GM21528 (cell line): ENCODE data around the gene TSR3.

ENCODE experiments used
- ATAC-seq: cut with Tn5 transposase; IDR thresholded peaks from one replicate; pipeline ENCODE4 v1.9.1; 2021; ENCODE audit warnings: mild to moderate bottlenecking, moderate library complexity; ENCODE audit not compliant: unreplicated experiment, low FRiP score

Gene TSR3

DNA sequence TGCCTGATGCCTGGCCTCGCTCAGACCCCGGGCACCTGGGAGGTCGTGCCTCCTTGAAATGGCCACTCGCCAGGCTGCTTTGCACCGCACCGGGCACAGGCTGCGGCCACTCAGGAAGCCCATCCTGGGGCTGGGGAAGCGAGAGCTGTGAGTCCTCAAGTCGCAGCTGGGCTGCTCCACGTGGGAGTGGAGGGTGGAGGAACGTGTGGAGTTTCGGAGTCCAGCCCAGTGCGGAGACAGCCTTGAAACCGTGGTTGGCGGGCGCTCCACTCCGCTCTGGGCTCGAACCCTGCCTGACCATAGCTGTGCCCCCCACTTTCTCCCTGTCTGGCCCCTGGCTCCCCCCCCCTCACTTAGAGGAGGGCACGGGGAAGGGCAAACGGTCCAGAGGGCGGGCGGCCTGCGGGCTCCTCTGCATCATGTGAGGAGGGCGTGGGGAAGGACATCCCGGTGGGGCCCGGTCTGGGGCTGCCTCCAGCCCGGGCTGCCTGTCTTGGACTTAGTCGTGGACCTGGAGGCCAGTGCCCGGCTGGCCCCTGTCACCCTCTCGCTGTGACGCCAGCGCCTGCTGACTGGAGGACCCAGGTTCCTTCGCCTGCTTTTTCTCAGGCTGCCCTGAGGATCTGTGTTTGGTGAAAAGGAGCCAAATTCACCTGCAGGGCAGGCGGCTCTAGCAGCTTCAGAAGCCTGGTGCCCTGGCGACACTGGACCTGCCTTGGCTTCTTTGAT, 39.8 kb downstream of the TSR3 start:
- no peak for ATAC-seq

DNA sequence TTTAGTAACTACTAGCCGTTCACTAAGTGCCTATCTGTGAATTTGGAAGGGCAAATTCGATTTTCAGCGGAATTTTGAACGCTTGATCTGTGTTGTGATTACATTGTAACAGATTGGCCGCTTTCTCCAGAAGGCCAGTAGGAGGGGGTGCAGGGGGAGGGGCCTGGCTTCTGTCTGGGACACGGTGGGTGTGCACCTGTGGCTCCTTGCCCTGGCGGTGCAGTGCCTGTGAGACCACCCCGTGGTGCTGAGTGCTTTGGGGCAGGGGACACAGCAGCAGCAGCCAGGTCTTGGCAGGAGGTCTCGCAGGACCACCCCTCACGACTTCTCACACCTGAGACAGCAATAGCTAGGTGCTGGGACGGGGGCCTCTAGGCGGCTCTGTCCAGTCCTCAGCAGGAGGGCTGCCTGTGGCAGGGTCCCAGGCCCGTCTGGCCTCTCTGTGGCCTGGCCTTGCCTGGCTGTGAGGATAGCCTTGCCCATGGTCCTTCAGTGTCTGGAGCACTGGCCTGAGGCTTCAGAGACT, 40.4 kb downstream of the TSR3 start:
- ATAC-seq = no peak

DNA sequence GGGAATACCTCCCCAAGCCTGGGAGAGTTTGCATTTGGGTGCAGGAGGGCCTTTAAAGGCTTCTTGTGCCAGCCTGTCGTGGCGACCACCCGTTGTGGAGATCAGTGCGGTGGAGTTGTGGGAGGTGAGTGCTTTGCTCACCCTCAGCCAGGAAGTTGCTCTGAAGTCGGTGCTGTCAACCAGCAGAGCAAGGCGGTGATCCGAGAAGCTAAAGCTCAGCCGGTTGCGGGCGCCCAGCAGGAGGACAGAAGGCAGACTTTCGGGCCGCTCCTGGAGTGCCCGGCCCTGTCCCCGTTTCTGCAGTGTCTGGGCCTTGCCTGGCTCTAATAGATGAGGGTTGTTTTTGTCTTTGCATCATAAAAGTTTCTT, 40.9 kb downstream of the TSR3 start:
- ATAC-seq = no peak

DNA sequence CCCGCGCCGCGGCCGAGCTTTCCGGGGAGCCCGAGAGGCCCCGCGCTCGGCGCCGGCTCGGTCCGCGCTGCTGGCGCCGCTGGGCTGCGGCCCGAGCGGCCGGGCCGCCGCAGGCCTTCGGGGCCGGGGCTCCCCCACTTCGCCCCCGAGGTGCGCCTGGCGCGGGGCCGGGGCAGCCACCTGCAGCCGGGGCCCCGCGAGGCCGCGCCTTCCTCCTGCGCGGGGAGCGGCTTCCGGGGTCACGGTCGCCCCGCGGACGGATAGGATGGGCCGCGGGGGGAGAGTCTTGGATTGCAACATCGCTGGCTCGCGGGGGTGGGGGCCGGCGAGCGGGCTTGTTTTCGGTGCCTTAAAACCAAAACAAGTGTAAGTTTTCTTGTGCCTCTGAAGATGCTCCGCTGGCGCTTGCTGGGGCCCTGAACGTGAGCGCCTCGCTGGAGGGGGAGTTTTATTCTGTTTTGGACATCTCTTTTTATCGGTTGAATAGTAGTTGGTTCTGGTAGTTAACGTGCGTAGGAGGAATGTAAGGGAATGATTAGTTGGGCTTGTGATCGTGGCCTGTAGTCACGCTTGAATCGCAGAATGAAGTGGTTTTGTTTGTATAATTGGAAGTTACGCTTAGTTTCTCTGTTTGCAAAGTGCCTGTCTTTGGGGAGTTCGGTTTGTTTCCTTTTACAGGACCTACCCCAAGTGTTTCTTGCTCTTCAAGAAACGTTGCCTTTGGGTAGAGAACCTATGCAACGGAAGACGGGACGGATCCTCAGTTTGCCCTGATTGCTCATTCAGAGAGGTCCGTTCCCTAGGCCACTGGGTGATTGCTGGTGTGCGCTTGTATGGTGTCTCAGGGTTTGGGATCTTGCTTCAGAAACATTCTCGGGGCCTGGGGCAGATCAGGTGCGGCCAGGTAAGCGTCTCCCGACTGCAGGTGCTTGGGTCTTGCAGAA, 41.5 kb downstream of the TSR3 start:
- peak; percentile 10 for ATAC-seq

DNA sequence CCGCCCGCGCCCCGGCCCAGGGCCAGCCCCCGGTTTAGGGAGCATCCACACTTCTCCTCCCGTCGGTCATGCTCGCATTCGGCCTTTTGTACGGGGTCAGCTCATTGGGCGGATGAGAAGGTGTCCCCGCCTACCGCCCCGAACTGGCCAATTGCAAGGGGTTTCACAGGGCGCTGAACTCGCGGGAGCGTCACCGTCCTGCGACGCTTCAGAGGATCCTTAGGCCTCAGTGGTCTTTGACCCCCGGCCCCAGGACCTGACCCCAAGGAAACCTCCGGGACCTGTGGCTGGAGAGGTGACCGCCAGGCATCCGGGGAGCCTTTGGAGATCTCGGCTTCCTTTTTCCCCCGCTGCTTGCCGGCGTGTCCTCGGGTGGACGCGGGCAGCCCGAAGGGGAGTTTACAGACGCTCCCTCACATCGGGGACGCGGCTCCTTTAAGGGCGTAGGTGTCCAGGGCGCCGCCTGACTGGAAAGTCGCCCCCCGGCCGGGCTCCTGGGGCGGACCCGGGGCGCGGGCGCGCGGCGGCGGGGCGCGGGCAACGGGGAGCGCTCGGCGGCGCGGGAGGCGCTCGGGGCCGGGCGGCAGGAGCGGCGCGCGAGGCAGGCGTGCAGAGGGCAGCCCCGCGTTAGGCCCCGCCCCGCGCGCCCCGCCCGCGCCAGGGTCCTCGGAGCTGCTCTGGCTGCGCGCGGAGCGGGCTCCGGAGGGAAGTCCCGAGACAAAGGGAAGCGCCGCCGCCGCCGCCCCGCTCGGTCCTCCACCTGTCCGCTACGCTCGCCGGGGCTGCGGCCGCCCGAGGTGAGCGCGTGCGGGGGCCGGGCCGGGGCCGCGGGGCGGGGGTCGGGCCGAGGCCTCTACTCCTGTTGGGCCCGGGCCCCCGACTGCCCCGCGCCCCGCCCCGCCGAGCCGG, 42.4 kb downstream of the TSR3 start, which contains the start of gene UBE2I:
UBE2I (plus strand) TSS at position 660 of the 909 bp plus-strand sequence. CDS start 4,395 bp downstream, outside the sequence.
- peak; percentile 56 for ATAC-seq

DNA sequence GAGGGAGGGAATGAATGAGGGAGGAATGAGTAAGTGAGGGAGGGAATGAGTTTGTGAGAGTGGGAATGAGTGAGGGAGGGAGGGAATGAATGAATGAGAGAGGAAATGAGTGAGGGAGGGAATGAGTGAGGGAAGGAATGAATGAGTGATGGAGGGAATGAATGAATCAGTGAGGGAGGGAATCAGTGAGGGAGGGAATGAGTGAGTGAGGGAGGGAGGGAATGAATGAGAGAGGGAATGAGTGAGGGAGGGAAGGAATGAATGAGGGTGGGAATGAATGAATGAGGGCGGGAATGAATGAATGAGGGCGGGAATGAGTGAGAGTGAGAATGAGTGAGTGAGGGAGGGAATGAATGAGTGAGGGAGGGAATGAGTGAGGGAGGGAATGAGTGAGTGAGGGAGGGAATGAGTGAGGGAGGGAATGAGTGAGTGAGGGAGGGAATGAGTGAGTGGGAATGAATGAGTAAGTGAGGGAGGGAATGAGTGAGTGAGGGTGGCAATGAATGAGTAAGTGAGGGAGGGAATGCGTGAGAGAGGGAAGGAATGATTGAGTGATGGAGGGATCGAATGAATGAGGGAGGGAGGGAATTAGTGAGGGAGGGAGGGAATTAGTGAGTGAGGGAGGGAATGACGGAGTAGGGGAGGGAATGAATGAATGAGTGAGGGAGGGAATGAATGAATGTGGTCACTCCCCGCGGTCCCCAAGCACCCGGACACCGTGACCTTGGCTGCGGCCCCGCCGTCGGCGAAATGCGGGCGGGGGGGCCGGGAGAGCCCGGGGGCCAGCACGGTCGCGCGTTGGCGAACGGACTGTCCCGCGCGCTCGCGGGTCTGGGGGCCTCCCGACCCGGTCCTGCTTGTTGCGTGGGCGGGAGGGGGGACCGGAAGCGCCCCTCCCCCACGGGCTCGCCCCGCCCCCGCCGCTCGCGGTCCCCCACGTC, 43.4 kb downstream of the TSR3 start:
- ATAC-seq = peak; percentile 12

DNA sequence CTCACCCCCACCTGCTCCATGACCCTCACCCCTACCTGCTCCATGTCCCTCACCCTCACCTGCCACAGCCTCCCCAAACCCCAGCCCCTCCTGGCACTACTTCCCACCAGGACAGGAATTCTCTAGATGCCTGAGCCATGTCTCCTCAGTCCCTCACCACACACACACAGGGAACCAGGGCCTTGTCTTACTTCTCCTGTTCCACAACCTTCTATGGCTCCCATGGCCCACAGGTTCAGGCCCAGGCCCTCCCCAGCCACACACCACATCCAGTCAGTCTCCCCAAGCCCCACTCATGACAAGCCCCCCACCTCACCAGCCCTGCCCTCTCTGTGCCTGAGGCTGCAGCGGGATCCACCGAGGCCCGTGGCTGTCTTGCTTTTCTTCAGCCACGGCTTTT, 45.3 kb downstream of the TSR3 start:
- no peak for ATAC-seq

DNA sequence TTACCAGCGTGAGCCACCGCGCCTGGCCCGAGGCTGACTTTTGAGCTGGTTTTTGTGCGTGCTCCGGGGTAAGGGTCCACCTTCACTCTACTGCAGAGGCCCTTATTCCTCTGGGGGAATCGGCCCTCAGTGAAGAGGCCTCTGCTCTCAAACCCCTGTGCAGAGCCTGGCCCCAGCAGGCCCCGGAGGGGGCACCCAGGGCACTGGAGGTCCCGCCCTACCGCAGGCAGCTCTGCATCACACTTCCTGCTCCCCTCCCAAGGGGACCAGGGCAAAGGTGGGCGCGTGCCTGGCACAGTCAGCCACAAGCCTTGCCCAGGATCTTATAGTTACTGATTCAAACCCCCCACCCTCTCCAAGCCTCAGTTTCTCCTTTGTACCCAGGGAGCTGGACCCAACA, 45.9 kb downstream of the TSR3 start:
- no peak for ATAC-seq

DNA sequence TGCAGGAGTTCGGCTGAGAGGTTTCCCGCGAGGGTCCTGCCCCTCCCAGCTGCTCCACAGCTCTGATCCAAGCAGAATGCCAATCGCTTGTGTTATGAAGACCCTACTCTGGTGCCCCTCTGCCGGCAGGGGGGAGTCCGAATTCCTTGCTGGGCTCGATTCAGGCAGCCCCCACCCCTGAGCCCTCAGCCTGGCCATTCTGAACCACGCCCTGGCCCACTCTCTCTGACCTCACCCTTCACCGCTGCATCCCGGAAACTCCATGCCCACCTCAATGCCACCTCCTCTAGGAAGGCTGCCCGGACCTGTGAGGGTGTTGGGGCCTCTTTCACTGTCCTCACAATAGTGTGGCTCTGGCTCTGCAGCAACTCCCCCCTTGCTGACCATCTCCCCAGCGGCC, 50.1 kb downstream of the TSR3 start:
- ATAC-seq = no peak

DNA sequence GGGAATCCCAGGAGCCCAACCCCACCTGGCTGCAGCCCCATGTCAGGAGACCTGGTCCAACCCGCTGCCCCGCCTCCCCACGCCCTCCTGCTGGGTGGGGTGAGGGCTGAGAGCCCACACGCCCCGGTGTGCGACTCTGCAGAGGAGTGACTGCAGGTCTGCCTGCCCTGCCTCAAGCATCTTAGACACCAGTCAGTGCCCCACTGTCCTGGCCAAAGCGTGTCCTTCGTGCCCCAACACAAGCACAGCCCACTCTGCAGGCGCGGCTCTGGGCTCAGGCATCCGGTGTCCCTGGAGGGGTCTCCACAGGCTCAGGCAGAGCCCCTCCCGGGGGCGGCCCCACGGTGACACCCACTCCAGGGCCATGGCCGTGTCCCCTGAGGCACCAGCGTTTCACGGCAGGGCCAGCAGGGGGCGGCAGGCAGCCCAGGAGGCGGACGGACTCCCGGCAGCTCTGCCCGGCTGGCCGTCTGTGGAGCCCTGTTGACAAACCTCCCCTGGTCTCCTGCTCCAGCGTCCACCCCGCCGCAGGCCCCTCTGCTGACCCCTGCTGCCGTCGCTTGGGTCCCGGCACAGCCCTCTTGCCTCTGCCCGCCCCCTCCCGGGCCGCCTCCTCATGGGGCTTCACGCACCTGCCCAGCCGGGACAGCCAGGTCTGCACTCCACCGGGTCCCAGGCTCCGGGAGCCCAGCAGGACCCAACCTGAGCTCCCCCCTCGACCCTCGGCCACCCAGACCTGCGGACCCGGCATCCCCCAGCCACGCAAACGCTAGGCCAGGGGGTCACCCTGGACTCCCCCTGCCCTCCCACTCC, 50.8 kb downstream of the TSR3 start:
- no peak for ATAC-seq

DNA sequence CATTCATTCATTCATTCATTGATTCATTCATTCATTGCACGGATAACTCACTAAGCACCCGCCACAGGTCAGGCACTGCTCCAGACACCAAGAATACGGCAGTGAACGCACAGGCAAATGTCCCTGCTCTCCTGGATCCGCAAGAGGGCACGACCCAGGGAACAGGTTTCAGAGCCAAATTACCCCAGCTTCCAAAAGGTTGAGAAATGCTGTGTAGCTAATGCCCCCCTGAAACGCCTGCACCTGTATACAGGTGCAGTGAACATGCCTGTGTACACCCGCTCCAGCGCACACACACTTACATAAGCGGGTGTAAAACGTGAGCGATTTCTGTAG, 51.8 kb downstream of the TSR3 start:
- no peak for ATAC-seq
